Smooth muscle cell of the brain vasculature (primary cell): Measurements from ENCODE around the gene SMIM32.

Source experiments
- DNase-seq: peaks from one replicate; pipeline ENCODE4 v3.0.0-alpha.2; 2012; ENCODE audit warnings: low read depth, low spot score

The SMIM32 gene

DNA sequence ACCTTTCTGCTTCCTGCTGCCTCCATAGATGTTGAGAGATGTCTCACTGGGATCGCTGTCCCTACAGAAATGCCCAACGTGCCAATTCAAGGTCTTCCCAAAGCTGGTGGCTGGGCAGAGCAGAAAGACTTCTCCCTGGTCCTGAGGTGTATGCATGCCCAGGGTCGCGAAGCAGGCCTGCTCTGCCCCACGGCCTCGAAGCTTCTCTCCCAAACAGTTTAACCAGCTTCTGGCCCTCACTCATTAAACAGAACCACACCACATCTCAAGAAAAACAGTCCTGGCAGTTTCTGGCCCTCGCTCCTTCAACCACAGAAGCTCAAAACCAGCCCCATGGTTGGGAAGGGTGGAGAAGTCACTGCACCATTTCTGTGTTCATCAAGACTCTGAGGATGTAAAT, 14.7 kb upstream of the SMIM32 start:
- no peak for DNase-seq

DNA sequence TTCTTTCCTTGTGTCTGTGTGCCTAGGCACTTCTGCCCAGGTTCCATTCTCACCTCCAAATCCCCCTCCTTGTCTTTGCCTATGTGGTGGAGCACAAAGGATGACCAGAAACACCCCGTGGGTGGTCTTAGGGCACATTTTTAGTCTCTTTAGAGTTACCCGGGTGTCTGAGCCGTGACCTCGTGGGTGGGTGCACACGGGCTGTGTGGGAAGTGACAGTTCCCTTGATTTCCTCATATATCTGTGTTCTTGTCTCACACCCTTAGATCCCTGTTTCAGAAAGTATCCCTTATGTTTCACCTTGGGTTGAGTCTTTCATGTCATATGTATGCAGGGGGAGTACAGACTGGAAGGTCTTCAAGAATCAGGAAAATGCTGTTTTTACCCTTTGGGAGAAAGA, 13.4 kb upstream of the SMIM32 start:
- no peak for DNase-seq

DNA sequence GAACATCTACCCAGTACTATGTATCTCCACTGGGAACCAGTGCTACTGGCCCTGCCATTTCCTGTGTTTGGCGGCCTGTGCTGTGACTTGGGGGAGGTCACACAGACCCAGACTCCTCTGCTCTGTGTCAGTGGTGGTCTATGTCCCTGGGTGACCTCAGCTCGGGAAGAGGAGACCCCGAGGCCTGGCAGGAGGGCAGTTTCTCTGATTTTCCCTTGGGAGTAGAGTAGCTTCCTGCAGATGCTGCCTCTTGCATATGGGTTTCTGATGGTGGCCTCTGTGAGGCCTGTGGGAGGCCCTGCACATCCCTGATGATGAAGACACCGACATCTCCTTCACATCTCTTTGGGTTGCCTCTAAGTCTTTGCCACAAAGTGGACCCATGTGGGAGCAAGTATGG, 13.0 kb upstream of the SMIM32 start:
- DNase-seq = no peak

DNA sequence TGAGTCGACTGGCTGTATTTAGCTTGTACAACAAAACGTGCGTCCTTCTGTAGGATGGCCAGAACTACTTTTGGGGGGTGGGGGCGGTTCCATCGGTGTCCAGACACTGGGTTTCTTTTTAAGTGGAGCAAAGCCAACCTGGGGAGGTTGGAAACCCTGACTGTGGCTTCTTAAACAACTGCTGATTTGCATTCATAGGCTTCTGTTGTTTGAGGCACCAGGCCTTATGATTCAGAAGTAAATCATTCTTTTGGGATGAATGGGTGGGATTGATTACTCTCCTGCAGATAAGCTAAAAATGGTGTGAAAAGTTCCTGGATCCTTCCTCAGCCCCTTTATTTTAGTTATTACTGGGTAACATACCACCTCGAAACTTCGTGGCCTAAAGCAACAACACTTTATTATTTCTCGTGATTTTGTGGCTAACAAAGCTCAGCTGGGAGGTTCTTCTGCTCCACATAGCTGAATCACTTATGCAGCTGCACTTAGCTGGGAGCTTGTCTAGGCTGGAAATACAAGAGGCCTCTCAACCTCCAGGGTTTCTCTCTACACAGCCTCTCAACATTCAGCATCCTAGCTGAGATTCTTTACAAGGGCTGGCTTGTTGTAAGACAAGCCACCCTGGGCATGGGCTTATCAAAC, 12.2 kb upstream of the SMIM32 start:
- DNase-seq = no peak

DNA sequence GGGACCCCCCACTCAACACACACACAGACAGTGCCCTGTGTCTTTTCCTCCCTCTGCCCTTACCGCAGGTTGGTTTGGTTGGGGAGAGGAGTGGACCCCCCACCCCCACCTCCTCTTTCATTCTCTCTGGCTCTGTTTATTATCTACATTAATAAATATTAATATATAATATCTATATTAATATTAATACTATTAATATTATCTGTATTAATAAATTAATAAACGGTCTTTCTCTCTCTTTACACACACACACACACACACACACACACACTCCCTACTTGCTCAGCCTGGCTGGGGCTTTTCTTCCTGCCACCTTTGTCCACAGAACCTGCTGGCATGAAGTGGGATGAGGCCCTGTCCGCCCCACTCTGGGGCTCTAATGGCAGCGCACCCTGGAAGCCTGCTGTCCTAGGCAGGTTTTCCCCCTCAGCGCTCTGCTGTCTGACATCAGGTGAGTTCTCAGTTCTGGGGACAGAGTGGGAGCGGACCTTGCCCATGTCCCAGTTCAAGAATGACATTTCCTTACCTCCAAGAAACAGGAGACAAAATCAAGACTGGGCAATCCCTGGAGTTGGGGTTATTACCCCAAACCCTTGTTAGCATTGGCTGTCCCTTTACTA, 10.5 kb upstream of the SMIM32 start:
- DNase-seq = no peak

DNA sequence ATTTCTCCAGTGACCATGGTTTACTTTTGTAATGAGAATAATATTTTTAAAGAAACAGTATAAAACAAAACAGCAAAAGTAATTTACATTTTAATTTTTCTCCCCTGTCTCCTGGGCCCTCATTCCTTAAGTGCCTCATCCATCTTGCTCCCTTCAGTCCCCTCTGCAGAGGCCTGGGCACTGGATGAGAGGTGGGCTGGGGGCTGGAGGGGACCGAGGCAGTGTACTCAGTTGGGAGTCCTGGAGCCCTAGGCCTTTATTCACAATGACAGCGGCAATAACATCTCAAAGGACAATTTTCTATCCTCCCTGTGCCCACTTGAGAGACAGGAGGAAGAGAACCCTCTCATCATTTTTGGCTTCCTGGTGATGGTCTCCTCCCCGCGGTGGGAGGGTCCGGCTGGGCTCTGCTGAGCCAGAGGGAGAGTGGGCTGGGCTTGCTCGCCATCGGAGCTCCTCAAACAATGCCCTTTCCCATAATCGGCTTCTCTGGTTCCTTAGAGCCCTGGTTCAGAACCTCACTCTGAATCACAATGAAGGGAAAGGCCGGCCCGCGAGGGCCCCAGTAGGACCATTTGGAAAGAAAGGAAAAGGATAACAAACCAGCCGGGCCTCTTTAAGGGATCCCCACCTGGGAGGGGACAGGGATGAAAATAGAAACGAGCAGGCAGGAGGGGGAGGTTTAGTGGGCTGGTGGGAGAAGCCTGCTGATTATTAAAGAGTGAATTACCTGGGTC, 9.7 kb upstream of the SMIM32 start:
- no peak for DNase-seq

DNA sequence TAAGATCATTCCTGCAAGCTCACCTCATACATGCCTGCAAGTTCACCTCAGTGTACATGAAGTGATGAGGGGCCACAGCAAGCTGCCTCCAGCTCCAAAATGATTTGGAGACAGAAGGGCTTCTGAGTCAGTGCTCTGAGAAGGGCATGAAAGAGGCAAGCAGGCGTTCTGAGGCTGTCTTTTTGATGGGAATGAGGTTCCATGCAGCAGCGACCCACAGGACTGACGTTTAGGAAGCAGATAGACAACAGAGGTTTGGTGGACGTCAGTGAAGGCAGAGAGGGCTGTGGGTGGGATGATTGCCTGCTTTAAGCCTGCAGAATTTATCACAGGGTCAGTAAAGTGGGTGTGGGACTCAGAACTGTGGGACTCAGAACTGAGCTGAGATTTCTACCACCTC, 8.9 kb upstream of the SMIM32 start:
- DNase-seq = no peak

DNA sequence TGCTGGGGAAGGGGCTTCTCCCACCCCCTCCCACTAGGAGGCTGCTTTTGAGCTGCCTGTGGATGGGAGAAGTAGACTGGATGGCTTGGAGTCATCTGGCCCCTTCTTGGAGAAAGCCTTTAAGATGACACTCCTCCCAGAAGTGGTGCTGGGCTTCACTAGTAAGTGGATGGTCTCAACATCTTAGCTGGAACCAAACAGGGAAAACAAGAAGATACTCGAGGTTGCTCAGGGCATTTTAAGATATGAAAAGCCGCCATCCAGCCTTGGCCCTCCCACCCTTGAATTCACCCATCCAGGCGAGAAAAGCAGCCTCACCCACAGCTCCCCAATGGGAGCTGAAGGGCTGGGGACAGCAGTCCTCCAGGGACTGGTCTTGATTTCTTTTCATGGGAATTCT, 7.8 kb upstream of the SMIM32 start:
- no peak for DNase-seq

DNA sequence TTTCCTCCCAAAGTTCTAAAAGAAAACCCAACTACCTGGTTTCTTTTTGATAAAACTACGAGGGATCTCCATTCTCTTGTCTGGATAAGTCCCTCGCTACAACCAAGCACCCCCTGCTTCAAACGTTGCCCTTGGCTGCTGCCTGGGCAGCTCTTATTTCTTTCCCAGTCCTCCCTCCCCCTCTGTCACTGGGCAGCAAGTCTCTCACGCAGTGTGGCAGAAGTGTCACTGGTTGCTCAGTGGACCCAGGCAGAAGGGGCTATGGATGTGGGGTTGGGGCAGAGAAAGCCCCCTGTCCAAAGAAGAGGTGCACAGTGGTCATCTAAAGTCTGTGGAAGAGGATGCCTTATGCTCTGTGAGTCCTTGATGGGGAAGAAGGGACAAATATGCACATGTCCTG, 7.2 kb upstream of the SMIM32 start:
- DNase-seq = no peak

DNA sequence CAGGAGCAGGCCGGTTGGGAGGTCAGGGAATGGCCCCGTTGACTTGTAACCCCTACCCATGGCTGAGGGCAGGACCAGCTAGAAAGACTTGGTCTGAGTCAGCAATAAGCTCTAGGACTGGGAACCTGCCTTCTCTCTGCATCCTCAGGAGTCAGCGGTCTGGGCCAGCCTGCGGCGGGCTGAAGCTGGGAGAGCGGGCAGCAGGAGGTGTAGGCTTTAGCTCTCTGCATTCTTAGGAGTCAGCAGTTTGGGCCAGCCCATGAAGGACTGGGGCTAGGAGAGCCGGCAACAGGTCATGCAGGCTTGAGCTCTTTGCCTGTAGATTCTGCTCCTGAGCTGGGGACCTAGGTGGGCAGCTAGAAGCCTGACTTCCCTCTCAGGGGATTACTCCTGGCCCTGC, 6.4 kb upstream of the SMIM32 start:
- DNase-seq = no peak

DNA sequence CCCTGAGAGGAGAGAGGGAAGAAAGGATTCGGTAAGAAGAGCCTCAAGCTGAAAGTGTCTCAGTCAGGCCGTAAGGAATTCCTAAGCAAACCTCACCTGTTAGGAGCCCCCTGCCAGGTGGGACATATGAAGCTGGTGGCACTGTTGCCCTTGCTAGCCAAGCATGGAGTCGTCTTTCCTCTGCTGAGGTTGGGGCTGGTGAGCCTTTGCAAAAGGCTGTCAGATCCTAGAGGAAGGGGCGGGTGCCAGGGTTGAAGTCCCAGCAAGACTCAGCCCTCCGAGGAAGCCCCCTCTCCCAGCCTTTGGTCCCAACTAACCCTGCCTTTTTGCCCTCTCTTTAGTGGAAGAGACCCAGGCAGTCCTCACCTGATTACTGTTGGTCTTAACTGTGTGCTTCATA, 5.5 kb upstream of the SMIM32 start:
- DNase-seq = no peak

DNA sequence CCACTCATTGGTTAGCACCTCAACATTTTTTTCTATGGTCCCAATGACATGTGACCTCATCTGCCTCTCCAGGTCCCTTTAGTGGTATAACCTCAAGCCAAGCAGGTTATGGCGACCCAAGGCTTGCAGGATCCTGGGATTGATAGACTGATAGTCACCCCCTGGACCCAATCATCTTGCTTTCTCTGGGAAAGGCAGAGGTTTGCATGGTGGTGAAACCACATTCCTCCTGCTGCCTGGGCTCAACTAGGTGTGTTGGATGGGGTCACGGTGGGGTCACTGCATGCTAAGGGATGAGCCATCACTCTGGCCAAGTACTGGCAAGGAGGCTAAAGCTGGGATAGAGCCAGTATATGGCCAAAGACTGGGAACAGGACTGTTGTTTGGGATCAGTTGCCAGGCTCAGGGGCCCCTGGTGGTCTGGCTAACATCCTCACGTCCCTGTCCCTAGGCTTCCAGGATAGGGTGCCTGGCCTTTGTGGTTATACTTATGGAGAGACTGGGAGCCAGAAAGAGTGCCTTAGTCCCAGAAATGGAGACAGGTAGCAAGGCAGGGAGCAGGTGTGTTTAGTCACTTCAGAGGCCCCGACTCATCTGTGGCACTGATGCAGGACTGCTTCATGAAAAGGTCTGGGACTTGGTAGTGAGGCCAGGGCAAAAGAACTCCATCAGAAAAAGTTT, 4.6 kb upstream of the SMIM32 start:
- no peak for DNase-seq

DNA sequence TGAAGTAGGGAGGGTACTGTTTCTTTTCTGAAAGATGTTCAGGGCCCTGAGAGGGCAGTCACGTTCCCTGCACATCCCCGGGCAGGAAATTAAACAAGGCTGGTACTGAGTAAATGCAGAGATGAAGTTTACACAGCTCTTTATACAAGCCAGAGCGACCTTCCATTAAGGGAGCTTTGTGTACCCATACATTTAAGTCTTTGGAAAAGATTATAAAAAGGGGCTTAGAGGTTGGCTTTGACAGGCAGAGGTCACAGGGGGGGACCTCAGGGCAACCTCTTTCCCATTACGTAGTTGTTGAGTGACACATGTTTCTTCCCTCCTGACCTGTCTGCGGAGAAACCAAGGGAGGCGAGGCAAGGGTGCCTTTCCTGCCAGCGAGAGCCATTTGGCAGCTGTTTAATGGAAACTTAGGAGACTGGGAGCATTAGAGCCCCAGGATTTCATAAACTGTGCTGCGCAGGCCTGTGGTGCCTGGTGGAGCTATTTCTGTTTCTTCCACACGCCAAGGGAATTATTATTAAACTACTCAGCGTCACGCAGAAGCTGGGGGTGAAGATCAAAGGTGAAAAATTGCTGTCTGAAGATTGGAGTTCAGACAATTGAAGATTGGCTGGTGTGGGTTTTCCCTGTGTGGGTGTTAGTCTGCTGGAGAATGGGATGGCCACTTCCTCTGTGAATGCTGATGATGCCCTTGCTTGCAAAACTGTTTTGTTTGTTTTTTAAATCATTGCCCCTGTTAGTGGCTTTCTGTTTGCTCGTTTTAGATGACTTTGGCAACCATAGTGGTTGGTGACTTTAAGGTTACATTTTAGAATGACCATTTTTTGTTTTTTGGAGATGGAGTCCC, 3.2 kb upstream of the SMIM32 start:
- DNase-seq = no peak

DNA sequence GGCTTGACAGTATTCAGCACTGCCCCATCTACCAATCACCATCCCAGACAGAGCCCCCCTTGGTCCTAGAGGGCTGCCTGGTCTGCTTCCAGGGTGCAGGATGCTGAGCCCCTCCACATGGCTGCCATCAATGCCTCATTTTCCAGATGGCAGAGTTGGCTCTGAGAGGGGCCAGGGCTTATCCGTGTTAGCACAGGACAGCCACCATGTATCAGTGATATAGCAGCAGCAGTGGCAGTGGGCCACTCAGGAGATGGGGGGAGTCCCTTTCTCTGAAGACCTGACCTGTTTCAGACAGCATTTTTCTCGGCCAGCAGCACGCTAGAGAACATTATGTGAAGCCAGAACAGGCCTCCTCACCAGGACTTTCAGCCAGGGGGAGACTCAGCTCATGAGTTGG, 1.6 kb upstream of the SMIM32 start:
- DNase-seq = no peak

DNA sequence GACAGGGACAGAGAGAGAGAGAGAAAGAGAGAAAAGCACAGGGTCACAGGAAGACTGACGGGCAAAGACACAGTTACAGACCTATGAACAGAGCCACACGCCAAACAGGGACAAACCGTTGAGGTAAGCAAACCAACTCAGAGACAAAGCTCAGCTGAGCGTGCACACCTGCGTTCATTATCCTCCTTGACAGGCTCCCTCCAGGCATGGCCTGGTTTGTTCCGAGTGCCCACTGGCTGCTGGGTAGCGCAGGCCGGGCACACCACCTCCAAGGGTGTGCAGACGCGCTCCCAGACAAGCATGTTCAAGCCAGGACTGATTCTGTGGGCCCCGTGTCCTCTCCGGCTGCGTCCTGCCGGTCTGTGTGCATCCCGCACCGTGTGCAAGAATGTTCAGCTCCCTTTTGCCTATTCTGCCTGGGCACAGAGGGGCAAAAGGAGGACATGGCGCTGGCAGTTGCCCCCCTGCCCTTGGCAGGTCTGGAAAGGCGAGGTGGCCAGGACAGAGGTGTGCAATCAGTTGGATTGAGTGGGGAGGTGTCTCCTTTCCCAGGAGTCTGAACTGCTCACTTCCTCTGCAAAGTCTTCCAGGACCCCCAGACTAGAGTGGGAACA, 467 bp upstream of the SMIM32 start:
- no peak for DNase-seq

DNA sequence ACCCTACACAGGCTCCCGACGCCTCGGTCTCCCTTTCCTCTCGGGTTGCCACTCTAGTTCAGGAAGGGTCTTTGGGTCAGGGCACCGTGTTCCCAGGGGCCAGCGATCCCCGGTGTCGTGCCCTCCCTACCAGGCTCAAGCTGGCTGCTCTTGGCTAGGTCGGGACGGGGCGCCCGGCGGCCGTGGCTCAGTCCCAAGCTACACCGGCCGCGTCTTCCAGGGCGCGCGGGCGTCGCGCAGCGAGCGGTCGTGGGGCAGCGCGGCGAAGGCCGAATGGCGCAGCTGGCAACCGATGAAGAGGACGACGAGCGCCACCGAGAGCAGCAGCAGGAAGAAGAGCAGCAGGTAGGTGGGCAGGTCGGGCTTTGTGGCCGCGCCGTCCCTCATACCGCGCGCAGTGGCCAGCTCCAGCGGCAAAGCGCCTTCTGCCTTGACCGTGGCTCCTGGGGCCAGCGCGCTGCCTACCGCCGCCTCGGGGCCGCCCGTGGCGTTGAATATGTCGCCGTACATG, 892 bp downstream of the SMIM32 start:
- DNase-seq = no peak

DNA sequence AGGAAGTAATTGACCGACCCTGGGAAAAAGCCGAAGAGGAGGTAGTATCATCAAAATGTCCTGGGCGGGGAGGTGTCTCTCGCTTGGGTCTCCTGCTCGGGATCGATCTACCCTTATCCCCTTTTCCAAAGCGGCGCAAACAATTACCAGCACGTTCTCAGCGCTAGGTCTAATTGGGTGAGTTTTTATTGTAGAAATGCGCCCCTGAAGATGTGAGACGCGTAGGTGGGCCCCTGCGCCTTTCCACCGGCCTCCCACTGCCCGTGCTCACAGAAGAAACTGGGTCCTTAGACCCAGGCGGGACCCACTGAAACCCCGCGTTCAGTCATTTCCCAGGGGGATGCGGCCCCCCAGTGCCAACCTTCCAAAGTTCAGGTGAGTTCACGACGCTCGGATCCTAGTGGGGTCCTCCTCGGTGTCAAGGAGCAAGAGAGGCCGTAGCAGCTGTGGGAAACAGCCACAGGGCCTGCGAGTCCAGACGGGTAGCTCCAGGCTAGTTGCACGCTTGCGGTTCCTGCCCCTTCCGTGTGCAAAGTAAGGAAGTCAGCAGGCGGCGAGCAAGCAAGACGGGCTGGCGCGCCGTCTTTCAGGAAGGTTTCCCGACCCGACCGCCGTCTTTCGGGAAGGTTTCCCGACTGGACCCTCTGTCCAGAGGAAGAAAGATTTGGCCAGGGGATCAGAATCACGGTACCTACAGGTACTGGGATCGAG, 1.5 kb downstream of the SMIM32 start:
- DNase-seq = no peak

DNA sequence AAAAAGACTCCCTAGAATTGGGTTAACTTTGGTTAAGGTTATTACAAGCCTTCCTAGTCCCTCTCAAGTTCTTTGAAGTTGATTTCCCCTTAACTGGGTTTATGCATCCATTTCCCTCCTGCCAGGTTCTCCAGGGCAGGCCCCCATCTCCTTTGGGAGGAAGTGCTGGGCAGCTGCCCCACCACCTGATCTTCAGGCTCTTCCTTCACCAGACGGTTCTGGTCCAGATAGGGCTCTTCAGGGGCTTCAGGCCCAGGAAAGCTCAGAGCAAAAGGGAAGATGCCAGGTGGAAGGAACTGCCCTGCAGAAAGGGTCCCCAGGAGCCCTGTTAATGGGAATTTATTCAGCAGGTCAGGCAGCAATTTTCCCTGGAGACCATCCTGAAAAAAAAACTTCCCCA, 2.1 kb downstream of the SMIM32 start:
- no peak for DNase-seq

DNA sequence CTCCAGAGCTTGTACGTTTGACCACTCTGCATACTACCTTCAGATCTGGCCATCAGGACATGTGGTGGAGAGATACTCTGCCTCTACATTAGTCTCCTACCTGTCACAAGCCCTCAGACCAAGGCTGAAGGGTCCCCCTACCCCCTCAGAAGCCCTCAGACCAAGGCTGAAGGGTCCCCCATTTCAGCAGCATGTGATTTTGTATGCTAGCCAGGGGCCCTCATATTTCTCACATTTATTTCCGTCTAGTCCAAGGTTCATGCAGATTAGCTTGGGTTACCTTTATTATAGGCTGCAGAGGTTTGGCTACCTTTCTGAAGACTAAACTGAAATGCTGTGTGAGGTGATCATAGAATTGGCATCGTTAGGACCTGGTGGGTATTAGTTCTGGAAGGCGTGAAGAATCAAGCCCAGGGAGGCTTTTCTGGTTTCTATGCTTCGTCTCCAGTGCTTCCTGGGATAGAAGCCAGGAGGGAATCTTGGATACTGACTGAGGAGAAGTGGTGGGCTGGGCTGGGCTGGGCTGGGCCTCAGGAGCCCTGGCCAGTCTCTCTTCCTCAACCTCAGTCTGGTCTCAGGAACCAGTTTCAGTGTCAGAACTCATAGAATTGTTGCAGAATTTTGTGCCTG, 2.8 kb downstream of the SMIM32 start:
- no peak for DNase-seq

DNA sequence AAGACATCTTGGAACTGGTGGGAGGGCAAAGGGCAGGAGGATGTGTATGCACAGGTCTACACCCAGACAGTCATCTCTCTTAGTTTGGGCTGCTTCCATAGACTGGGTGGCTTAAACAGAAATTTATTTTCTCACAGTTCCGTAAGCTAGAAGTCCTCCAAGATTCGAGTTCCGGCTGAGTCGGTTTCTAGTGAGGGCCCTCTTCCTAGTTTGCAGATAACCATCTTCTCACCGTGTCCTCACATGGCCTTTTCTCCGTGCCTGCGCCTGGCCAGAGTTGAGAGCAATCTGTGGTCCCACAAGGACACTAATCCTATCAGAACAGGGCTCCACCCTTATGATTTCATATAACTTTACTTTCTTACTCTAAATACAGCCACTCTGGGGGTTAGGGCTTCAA, 4.1 kb downstream of the SMIM32 start:
- no peak for DNase-seq
